Heart left ventricle (tissue), 13 donors: ENCODE results near the gene IL34.

Experiments used
- CTCF ChIP-seq, 12 donors: fragments of 200-600 bp; sonication (generic) in 4 of 12; IDR thresholded peaks; one replicate each; pipeline versions ENCODE4 v1.5.0 to v1.8.0; 2018 to 2022; ENCODE audit warnings: antibody characterized with exemption in 12 of 12, mild to moderate bottlenecking in 5 of 12
- POLR2A ChIP-seq, 2 donors: fragments of 450-650 bp; IDR thresholded peaks; one replicate each; pipeline ENCODE4 v1.6.1; 2017; ENCODE audit warnings: antibody characterized with exemption in 2 of 2, mild to moderate bottlenecking in 2 of 2, moderate library complexity in 2 of 2
- donor health status: ischemic (EF 13 %, LVEDD 7.1; RV severe dilation, severe dysfunction).
- donor health status: DM: no; HTN: yes; CAD: no.
- donor health status: DM: no; HTN: no; CAD: no.
- donor health status: ischemic (EF 25% LVEDD 6.9; RV normal size, moderate dysfunction).
- donor health status: ischemic (EF 25% LVEDD 5.7; RV mildly dilated, moderate dysfunction).
- donor health status: ischemic (EF 35%, LVEDD 5.7; RV mildly dilated, moderate dysfunction).
- donor health status: nonischemic (EF 11% LVEDD 7.7; RV severe dilation, severe dysfunction).
- donor health status: DM: yes; HTN: yes; CAD: no.
- donor health status: PGD.
- donor health status: ischemic (EF 29% LVEDD 5.4; RV normal size, mild dysfunction).
- donor health status: nonischemic (EF 23%, LVEDD 6.1; RV moderate dilation, normal function).

DNA sequence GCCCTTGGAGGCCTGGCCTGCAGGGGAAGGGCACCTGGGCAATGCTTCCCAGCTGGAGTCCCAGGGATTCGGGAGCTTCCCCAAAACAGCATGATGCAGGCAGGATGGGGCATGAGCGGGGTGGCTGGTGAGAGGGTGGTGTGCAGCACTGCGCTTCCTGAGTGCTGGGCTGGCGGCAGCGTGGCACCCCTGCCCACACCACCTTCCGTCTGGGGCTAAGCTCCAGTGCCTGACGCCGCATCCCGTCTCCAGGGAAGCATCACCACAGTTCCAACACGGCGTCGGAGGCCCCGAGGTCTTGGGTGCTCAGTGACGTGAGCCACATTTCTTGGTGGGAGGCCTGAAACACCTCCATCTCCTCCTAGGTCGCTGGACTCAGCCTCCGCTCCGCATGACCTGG, 53.3 kb downstream of the IL34 start:
- TF ChIP-seq CTCF (IDR thresholded peaks at IDR 0.05) (no peak), POLR2A (IDR thresholded peaks at IDR 0.05) (no peak)
